ENCODE data around the gene CNPY2. TPM values are rescaled to one million over a fixed set of nuclear protein-coding genes. Genes with fewer than 3 reads are reported as not detected.

CNPY2 gene
- total and polyA plus RNA-seq, 2 of the 13 experiments (the other 11 are each of a cell fraction or from before 2014, with no cell fraction given) = 285 to 356 TPM

DNA sequence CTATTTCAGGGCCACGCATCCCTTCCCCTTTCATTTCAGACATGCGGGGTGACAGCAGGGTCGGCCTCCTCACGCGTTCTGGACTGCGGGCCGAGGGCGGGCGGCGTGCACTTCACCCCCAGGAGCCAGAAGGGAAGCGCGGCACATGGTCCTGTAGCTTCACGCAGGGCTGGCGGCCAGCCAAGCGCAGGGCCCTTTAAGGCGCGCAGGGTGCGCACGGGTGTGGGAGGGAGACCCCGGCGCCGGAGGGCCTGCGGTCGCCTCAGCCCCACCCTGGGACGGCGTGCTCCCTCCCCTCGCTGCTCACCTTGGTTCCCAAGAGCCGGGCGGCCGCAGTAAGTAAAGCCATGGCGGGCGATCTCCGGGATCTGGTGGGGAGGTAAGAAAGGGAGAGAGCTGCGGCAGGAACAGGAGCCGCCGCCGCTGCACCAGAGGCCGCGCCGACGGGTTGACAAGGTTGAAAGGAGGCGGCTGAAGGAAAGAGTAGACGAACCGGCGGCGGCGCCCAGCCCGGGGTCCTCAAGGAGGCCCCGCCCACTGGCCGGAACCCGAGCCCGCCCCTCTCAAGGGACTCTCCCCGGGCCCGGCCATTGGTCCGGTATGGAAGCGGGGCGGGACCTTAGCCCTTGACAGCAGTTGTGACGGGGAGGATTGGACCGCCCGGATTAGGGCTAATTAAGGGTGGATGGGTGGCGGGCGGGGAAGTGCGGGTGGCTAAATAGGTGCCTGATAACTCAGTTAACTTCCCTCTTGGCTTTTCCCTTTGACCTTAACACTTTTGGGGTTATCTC lies 15.7 kb downstream of the CNPY2 start, which contains the start of gene CS (continued):
- TF ChIP-seq, protein P1, sequence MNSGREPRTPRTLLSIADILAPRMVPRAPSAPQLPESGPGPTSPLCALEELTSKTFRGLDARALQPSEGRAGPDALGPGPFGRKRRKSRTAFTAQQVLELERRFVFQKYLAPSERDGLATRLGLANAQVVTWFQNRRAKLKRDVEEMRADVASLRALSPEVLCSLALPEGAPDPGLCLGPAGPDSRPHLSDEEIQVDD (CRISPR knock-in tag; IDR thresholded peaks at IDR 0.05; ENCODE audit: borderline replicate concordance) = no peak
- TF ChIP-seq, protein P2, sequence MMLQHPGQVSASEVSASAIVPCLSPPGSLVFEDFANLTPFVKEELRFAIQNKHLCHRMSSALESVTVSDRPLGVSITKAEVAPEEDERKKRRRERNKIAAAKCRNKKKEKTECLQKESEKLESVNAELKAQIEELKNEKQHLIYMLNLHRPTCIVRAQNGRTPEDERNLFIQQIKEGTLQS (CRISPR knock-in tag; IDR thresholded peaks at IDR 0.05) = 0 out of 2 replicates have a peak, but pooled peaks have one; percentile 3
- TF ChIP-seq, protein P3, sequence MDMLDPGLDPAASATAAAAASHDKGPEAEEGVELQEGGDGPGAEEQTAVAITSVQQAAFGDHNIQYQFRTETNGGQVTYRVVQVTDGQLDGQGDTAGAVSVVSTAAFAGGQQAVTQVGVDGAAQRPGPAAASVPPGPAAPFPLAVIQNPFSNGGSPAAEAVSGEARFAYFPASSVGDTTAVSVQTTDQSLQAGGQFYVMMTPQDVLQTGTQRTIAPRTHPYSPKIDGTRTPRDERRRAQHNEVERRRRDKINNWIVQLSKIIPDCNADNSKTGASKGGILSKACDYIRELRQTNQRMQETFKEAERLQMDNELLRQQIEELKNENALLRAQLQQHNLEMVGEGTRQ (IDR thresholded peaks at IDR 0.05; ENCODE audit: low read depth, low read length) = no peak
- TF ChIP-seq, protein P3 (CRISPR knock-in tag; IDR thresholded peaks at IDR 0.05; ENCODE audit: borderline replicate concordance) = no peak; the same call in 1 of the 2 replicates
- 0 out of 2 replicates have a peak, but pooled peaks have one; percentile 3 for TF ChIP-seq RXRB (CRISPR knock-in tag; IDR thresholded peaks at IDR 0.05; ENCODE audit: borderline replicate concordance)
- TF ChIP-seq, protein P4, sequence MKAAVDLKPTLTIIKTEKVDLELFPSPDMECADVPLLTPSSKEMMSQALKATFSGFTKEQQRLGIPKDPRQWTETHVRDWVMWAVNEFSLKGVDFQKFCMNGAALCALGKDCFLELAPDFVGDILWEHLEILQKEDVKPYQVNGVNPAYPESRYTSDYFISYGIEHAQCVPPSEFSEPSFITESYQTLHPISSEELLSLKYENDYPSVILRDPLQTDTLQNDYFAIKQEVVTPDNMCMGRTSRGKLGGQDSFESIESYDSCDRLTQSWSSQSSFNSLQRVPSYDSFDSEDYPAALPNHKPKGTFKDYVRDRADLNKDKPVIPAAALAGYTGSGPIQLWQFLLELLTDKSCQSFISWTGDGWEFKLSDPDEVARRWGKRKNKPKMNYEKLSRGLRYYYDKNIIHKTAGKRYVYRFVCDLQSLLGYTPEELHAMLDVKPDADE (CRISPR knock-in tag; IDR thresholded peaks at IDR 0.05) = no peak
- peak; percentile 47 for TF ChIP-seq ZNF883 (CRISPR knock-in tag; IDR thresholded peaks at IDR 0.05; ENCODE audit: not compliant biosample characterization)
- TF ChIP-seq ZFY (CRISPR knock-in tag; IDR thresholded peaks at IDR 0.05) = peak; percentile 75
- TF ChIP-seq, protein P5, sequence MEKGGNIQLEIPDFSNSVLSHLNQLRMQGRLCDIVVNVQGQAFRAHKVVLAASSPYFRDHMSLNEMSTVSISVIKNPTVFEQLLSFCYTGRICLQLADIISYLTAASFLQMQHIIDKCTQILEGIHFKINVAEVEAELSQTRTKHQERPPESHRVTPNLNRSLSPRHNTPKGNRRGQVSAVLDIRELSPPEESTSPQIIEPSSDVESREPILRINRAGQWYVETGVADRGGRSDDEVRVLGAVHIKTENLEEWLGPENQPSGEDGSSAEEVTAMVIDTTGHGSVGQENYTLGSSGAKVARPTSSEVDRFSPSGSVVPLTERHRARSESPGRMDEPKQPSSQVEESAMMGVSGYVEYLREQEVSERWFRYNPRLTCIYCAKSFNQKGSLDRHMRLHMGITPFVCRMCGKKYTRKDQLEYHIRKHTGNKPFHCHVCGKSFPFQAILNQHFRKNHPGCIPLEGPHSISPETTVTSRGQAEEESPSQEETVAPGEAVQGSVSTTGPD (CRISPR knock-in tag; IDR thresholded peaks at IDR 0.05) = no peak
- TF ChIP-seq, protein P6, sequence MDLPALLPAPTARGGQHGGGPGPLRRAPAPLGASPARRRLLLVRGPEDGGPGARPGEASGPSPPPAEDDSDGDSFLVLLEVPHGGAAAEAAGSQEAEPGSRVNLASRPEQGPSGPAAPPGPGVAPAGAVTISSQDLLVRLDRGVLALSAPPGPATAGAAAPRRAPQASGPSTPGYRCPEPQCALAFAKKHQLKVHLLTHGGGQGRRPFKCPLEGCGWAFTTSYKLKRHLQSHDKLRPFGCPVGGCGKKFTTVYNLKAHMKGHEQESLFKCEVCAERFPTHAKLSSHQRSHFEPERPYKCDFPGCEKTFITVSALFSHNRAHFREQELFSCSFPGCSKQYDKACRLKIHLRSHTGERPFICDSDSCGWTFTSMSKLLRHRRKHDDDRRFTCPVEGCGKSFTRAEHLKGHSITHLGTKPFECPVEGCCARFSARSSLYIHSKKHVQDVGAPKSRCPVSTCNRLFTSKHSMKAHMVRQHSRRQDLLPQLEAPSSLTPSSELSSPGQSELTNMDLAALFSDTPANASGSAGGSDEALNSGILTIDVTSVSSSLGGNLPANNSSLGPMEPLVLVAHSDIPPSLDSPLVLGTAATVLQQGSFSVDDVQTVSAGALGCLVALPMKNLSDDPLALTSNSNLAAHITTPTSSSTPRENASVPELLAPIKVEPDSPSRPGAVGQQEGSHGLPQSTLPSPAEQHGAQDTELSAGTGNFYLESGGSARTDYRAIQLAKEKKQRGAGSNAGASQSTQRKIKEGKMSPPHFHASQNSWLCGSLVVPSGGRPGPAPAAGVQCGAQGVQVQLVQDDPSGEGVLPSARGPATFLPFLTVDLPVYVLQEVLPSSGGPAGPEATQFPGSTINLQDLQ (CRISPR knock-in tag; IDR thresholded peaks at IDR 0.05) = peak; percentile 99
- no peak for TF ChIP-seq U2AF1 (optimal IDR thresholded peaks at IDR 0.05; ENCODE audit: low read depth, low read length)
- no peak for TF ChIP-seq MAFF (IDR thresholded peaks at IDR 0.05; ENCODE audit: low read depth, low read length)
- TF ChIP-seq ZBTB21 (CRISPR knock-in tag; IDR thresholded peaks at IDR 0.05) = no peak
- no peak for TF ChIP-seq NR3C1 (CRISPR knock-in tag; IDR thresholded peaks at IDR 0.05)
- peak; percentile 72 for TF ChIP-seq SAP130 (CRISPR knock-in tag; IDR thresholded peaks at IDR 0.05; ENCODE audit: low read depth)
- no peak for TF ChIP-seq GATA4 (IDR thresholded peaks at IDR 0.05; ENCODE audit: borderline replicate concordance, low read depth)
- TF ChIP-seq, protein P7, sequence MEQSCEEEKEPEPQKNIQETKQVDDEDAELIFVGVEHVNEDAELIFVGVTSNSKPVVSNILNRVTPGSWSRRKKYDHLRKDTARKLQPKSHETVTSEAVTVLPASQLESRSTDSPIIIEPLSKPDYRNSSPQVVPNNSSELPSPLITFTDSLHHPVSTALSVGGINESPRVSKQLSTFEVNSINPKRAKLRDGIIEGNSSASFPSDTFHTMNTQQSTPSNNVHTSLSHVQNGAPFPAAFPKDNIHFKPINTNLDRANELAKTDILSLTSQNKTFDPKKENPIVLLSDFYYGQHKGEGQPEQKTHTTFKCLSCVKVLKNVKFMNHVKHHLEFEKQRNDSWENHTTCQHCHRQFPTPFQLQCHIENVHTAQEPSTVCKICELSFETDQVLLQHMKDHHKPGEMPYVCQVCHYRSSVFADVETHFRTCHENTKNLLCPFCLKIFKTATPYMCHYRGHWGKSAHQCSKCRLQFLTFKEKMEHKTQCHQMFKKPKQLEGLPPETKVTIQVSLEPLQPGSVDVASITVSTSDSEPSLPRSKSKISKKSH (CRISPR knock-in tag; IDR thresholded peaks at IDR 0.05; ENCODE audit: borderline replicate concordance) = 0 out of 2 replicates have a peak, but pooled peaks have one; percentile 30
- peak; percentile 57; the same call in 1 of the 2 replicates for TF ChIP-seq NFIC (IDR thresholded peaks at IDR 0.05; ENCODE audit: low read length)
- TF ChIP-seq ZFP37 (CRISPR knock-in tag; IDR thresholded peaks at IDR 0.05; ENCODE audit: borderline replicate concordance) = no peak

All from HepG2 (cell line).